NCI-H1092 treated with DMSO at 0.1 percent for 48 hours (cell line): Measurements from ENCODE around the gene SEZ6L.
A peak's percentile ranks its signal among the peaks of the same experiment; 100 is the strongest.

Experiments
- DNase-seq: peaks from one replicate; lab custom pipeline; 2025; lab: John Stamatoyannopoulos, UW

The SEZ6L gene

DNA sequence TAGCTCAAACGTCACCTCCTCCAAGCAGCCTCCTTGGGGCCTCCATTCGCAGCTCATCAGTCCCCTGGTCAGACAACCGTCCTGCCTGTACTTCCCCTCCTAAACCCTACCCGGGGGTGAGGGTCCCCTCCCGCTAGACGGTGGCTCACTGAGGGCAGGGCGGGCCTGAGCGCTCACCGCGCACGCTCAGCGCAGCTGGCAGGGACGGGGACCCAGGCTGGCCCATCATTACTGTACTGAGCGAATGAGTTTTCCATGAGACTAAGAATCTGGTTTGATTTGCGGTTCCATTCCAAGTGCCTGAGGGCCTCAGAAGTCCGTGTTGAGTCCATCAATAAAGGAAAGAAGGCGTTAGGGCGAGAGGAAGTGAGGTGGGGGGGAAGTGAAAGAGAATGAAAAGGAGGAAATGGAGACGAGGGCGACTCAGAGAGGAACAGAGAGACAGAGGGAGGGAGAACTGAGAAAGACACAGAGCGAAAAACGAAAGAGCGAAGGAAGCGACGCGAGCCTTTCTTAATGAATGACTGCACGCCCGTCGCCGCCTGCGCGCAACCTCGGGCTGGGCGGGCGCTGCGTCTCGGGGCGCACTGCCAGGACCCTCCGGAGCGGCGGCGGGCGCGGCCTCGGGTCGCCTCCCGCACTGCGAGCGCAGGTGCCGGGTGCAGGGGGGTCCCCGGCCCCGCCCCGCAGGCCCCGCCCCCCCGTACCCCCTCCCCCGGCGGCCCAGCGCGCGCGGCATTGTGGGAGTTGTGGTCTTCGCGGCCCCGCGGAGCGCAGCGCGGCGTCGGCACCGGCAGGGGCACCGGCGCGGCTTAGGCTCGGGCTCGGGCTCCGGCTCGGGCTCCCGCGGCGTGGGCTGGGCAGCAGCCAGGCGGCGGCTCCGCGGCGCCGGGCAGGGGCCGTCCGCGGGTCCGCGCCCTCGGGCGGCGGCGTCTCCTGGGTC, 259.5 kb downstream of the SEZ6L start, which contains the start of gene ASPHD2:
ASPHD2 (plus strand) TSS at position 746 of the 943 bp plus-strand sequence. CDS start 4,356 bp downstream, outside the sequence.
- peak; percentile 72 for DNase-seq

DNA sequence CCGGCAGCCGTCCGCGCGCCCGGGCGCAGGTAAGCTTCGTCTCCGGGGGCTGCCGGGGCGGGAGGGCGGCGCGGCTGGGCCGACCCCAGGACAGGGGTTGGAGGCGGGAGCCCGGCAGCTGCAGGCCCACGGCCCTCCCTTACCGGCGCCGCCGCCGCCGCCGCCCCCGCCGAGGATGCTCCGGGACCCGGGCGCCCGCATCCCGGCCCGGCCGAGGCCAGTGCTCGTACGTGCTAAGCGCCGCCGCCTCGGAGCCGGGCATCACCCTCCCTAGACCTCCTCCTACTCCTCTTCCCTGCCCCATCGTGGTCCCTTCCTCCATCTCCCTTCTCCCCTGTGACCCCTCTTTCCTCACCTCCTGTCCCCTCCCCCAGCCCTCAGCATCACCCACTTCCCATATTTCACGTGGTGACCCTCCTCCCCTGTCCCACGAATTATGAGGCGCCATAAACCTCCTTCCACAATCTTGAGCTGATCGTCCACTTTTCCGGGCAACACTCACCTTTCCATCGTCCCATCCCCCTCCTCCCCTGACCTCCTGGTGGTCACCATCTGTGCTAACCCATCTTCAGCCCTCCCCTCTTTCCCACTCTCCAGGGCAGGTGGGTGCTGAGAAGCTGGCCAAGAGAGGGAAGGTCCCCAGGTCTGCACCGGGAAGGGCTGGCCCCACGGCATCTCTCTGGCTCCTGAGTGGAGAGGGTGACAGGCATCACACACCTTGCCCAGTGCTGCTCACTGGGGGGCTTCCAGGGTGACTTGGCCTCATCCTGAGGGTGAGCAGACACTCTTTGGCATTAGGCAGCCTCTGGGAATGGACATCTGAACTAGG, 260.4 kb downstream of the SEZ6L start:
- no peak for DNase-seq

DNA sequence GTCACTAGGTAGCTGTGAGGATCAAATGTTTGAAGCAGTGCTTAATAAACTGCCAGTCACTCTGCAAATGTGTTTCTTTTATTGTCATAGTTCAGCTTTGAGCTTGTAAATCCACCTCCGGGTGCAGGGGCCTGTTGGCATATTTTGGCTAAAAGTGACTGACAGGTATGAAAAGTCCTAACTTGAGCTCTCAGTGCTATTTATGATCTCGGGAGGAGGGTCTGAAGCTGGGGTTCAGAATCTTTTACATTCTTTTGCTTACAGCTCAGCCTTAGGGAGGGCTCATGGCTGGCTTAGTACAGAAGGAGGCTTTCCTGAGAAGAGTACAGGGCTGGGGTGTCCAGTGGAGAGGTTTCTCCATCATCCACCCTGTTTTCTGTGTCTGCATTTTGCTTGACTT, 261.3 kb downstream of the SEZ6L start:
- no peak for DNase-seq

DNA sequence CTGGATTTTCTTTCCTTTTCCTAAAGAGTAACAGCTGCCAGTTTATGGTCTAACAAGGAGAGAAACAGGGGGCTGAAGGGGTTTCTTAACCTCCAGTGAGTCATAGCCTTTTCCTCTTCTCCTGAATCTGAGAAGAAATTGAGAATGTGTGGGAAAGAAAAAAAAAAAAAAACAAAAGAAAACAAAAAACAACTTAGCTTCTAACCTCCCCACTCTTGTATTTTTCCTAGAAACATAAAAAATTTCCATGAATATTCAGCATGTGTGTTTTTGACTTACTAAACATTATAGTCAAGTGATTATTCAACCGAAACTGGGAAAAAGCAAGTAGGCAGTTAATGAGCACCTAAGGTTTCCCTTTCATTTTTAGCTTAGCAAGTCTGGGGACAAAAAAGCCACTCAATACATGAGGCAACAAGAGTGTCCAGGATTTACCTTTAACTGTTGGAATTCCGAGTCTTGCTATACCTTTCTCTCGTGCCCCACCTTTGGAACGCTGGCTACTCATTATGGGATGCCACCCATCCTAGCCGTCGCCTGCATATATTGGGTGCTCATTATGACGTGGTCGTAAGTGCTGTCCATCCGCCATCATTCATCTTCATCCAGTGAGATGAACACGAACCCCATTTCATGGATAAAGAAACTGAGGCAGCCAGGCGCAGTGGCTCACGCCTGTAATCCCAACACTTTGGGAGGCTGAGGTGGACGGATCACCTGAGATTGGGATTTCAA, 262.2 kb downstream of the SEZ6L start:
- DNase-seq: no peak

DNA sequence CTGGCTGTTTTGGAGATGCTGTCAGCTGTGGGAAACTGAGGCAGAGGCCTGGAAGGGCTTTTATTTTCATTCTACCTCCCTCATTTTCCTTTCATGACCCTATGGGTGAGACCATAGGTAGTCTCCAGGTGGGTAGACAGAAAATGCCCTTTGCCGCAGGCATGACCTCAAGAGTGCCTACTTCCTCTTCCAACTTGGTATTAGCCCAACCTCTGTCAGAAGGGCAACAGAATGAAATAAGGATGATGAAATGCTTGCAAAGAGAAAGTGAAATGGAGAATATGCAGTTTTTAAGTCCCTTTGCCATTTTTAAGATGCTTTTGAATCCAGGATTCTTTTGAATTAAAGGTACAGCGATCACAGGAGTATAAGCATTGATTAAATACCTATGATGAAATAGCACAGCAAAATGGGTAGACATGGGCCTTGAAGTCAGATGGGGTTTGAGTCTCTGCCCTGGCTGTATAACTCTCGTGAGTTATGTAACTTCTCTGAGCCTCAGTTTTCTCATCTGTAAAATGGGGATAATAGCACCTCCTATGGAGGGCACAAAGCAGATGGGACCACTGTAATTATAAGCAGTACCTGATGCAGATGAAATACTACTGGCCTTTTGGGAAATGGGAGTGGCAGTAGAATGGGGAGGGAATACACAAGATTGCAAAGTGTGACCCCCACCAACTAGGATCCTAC, 263.5 kb downstream of the SEZ6L start:
- no peak for DNase-seq
